AG04450 (cell line): ENCODE measurements around the gene ASB6. TPM values are rescaled to one million over a fixed set of nuclear protein-coding genes. Genes with fewer than 3 reads are reported as not detected.
A peak's percentile ranks its signal among the peaks of the same experiment; 100 is the strongest.

Experiments
- CTCF ChIA-PET: fragments of 300-600, 350-600 bp; formaldehyde crosslinking; extraction: SDS; loops from one replicate; lab custom pipeline; 2022; ENCODE audit warnings: antibody characterized with exemption, inconsistent platforms; lab: Charles Lee
- POLR2A ChIA-PET: fragments of 350-600 bp; formaldehyde crosslinking; extraction: SDS; loops from one replicate; lab custom pipeline; 2021; ENCODE audit warnings: antibody characterized with exemption, inconsistent platforms; lab: Yijun Ruan, JAX
- DNase-seq: peaks from one replicate; pipeline ENCODE4 v3.0.0-alpha.2; 2011; ENCODE audit warnings: low read depth, low spot score
- H3K27ac ChIP-seq: one replicate; pipeline ENCODE4 v1.5.1; 2012; ENCODE audit warnings: low read depth, low read length, control low read depth
- H3K27me3 ChIP-seq: one replicate; pipeline ENCODE4 v1.6.0; 2012; ENCODE audit warnings: low read length; ENCODE audit not compliant: control insufficient read depth, insufficient read depth
- H3K4me3 ChIP-seq: 2 replicates; pipeline ENCODE4 v1.5.1; 2011; ENCODE audit warnings: mild to moderate bottlenecking, low read depth, low read length, control low read depth
- H3K9me3 ChIP-seq: 2 replicates; pipeline ENCODE4 v1.5.1; 2012; ENCODE audit warnings: low read length; ENCODE audit not compliant: control insufficient read depth, insufficient read depth
- CTCF ChIP-seq: IDR thresholded peaks from 2 replicates; pipeline ENCODE4 v1.5.1; 2011; ENCODE audit warnings: low read depth, low read length, control low read depth, inconsistent platforms
- polyA plus RNA-seq: library from polyadenylated mRNA; depleted of rRNA; stranded (reverse); fragments of >200 nt; gene quantifications from 2 replicates; pipeline ENCODE4 v1.2.3, GENCODE V29; 2011

ASB6 gene
- polyA plus RNA-seq, 1 experiment: 11.6 TPM

- Histone ChIP-seq H3K27ac (peak overlapping the region; percentile 77), H3K9me3 (no peaks in the 10 kb centered on the region; the same call in 1 of the 2 replicates), H3K27me3 (no peaks in the 10 kb centered on the region), H3K4me3 (peak overlapping the region; percentile 59)
- ChIA-PET CTCF (interaction anchor here (0.6 to 1.8 kb wide), 4 partner anchors 27 to 466 kb away, joined by 3 to 4 read pairs (median 3); no protein-coding TSS in a partner anchor), POLR2A (interaction anchor here (0.5 to 2.7 kb wide), 10 partner anchors 11 to 539 kb away, joined by 3 to 36 read pairs (median 4); partner anchors contain the start of gene IER5L)
- no peak for TF ChIP-seq CTCF
- no peak for DNase-seq
Measured at GRCh38 chr9:129597355-129598088, 44.4 kb downstream of the ASB6 start.

- Histone ChIP-seq H3K27ac (peak overlapping the region; percentile 53), H3K9me3 (no peaks in the 10 kb centered on the region; the same call in 1 of the 2 replicates), H3K27me3 (no peaks in the 10 kb centered on the region), H3K4me3 (peak overlapping the region; percentile 59)
- POLR2A ChIA-PET: interaction anchor here (0.7 to 2.7 kb wide), 9 partner anchors 12 to 422 kb away, joined by 3 to 36 read pairs (median 4); partner anchors contain the start of gene IER5L
- DNase-seq: peak; percentile 59
- CTCF ChIA-PET: interaction anchor here (0.6 to 1.8 kb wide), 4 partner anchors 28 to 465 kb away, joined by 3 to 11 read pairs (median 4); no protein-coding TSS in a partner anchor
- TF ChIP-seq CTCF: no peak
Measured at GRCh38 chr9:129596541-129597331, 45.2 kb downstream of the ASB6 start.

DNA sequence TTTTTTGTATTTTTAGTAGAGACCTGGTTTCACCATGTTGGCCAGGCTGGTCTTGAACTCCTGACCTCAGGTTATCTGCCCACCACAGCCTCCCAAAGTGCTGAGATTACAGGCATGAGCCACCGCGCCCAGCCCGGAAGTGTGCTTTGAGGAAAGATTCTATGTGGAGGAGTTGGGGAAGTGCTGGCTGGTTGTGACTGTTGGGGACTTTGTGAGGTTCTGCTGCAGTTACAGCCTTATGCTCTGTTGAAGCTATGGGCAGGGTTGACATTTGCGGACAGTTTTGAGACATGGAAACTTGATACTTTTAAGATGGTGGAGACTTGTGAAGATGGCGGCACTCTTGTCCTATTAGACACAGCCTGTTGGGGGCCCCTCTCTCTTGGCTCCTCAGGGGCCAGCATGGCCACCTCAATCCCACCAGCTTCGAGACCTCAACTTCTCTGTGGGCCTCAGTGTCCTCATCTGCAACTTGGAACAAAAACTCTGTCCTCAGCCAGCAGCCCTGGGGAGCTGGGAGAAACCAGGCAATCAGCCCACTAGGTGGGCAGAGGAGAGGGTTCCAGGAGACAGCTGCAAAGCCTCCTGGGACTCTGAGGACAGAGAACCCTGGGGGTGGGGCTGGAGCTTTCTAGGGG lies 45.9 kb downstream of the ASB6 start:
- TF ChIP-seq CTCF: no peak
- no peak overlapping the region; the same call in 1 of the 2 replicates for H3K4me3 ChIP-seq
- H3K27ac ChIP-seq: peak overlapping the region; percentile 31
- DNase-seq: no peak
- CTCF ChIA-PET: interaction anchor here (0.7 to 1.8 kb wide), 3 partner anchors 16 to 422 kb away, joined by 3 to 11 read pairs (median 4); no protein-coding TSS in a partner anchor
- no peaks in the 10 kb centered on the region for H3K27me3 ChIP-seq
- H3K9me3 ChIP-seq: no peaks in the 10 kb centered on the region
- POLR2A ChIA-PET: interaction anchor here (0.7 to 2.7 kb wide), 6 partner anchors 14 to 421 kb away, joined by 3 to 36 read pairs (median 6); partner anchors contain the start of gene IER5L

DNA sequence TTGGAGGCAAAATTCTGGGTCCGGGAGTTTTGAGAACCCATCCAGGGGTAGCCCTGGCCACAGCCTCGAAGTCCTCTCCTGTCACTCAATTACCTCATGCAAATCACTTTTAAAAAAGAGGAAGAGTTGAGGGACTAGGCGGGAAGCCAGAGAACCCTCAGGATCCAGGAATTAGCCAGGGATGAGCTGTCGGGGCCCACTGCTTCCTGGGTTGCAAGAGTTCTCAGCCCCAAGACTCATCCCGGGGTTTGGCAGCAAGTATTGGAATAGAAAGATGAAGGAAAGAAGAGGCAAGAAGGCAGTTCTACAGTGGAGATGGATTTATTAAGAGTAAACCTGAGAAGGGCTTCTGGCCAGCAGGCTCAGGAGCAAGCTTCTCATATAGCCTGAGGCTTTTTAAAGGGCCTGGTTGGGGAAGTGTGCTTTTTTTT lies 46.6 kb downstream of the ASB6 start:
- Histone ChIP-seq H3K27ac (peak overlapping the region; percentile 11), H3K9me3 (no peaks in the 10 kb centered on the region), H3K27me3 (no peaks in the 10 kb centered on the region), H3K4me3 (no peak overlapping the region)
- DNase-seq: no peak
- POLR2A ChIA-PET: interaction anchor here (0.6 to 2.7 kb wide), 3 partner anchors 99 to 455 kb away, joined by 3 to 36 read pairs (median 3); no protein-coding TSS in a partner anchor
- TF ChIP-seq CTCF: no peak
- CTCF ChIA-PET: interaction anchor here (0.7 to 1.5 kb wide), 2 partner anchors 16 to 422 kb away, joined by 3 to 11 read pairs; no protein-coding TSS in a partner anchor
